Osteoblast (primary cell): ENCODE measurements around the gene CASKIN2. TPM values are rescaled to one million over a fixed set of nuclear protein-coding genes. Genes with fewer than 3 reads are reported as not detected.

Experiments
- DNase-seq: peaks from one replicate; pipeline ENCODE4 v3.0.0; 2011; ENCODE audit warnings: low spot score, mixed read lengths; ENCODE audit not compliant: insufficient read length; ENCODE audit errors: missing footprints
- H2AFZ ChIP-seq: 2 replicates; pipeline ENCODE4 v1.6.0; 2011; ENCODE audit warnings: mild to moderate bottlenecking, low read length
- H3K27ac ChIP-seq: 2 replicates; pipeline ENCODE4 v1.5.1; 2011; ENCODE audit warnings: mild to moderate bottlenecking, low read depth, low read length, moderate library complexity
- H3K27me3 ChIP-seq: 2 replicates; pipeline ENCODE4 v1.6.0; 2012; ENCODE audit warnings: mild to moderate bottlenecking, control low read depth, inconsistent platforms, low read length, moderate library complexity; ENCODE audit not compliant: insufficient read depth
- H3K36me3 ChIP-seq: 2 replicates; pipeline ENCODE4 v1.5.1; 2011; ENCODE audit warnings: mild to moderate bottlenecking, low read length, control low read depth, moderate library complexity; ENCODE audit not compliant: insufficient read depth
- H3K4me1 ChIP-seq: 2 replicates; pipeline ENCODE4 v1.5.1; 2011; ENCODE audit warnings: mild to moderate bottlenecking, low read length, control low read depth, moderate library complexity; ENCODE audit not compliant: insufficient read depth
- H3K4me2 ChIP-seq: 2 replicates; pipeline ENCODE4 v1.6.0; 2011; ENCODE audit warnings: mild to moderate bottlenecking, low read length; ENCODE audit not compliant: insufficient read depth
- H3K4me3 ChIP-seq: fragments of 200-600 bp; sonication (generic); 3 replicates; pipeline ENCODE4 v1.5.1; 2012; ENCODE audit warnings: mild to moderate bottlenecking, low read length, inconsistent platforms; ENCODE audit not compliant: insufficient read depth
- H3K79me2 ChIP-seq: 2 replicates; pipeline ENCODE4 v1.6.0; 2012; ENCODE audit warnings: mild to moderate bottlenecking, low read length, control low read depth, inconsistent platforms; ENCODE audit not compliant: insufficient read depth
- H3K9me3 ChIP-seq: 2 replicates; pipeline ENCODE4 v1.5.1; 2011; ENCODE audit warnings: low read depth, low read length, control low read depth
- H4K20me1 ChIP-seq: 2 replicates; pipeline ENCODE4 v1.6.0; 2012; ENCODE audit warnings: mild to moderate bottlenecking, low read length, control low read depth; ENCODE audit not compliant: insufficient read depth
- total RNA-seq: library from RNA; depleted of rRNA; stranded (reverse); fragments of >200 nt; gene quantifications from 2 replicates; pipeline ENCODE4 v1.2.3, GENCODE V29; 2012
- TF ChIP-seq, protein P1 (sequence below): IDR thresholded peaks from 2 replicates; pipeline ENCODE4 v1.5.1; 2011; ENCODE audit warnings: mild to moderate bottlenecking, low read depth, low read length, moderate library complexity; ENCODE audit errors: extremely low read depth

Gene CASKIN2
- total RNA-seq, 1 donor: 8.7 TPM

DNA sequence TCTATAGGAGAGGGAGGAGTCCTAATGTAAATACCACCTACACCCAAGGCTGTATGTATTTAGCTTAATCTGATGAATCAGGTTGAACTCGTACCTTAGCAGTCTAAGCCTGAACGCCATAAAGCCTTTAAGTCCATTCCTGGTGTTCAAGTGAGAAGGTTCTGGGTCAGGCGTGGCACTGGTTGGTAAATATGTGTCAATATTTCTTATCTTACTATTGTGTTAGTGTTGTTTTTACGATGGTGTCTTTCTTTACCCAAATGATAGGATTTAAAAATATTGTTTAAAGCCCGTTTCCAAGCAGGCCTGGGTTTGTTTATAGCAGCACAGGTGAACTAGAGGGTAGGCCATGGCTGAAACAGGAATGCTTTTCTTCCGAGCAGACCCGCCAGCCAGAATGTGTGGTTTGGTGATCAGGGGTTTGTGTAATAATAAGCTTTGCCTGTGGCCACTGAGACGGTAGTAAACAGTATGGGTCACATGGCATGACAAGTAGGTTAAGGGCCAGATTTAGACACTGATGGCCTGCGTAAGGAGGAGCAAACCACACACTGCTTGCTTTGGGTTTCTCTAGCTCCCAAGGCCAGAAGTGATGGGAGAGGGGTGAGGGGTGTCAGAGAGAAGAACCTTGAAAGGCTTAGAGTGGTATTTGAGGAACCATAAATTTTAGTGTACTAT, 55.6 kb downstream of the CASKIN2 start:
- Histone ChIP-seq H3K4me1 (peaks cover 15% of the 10 kb centered on the region), H3K4me3 (no peak overlapping the region), H2AFZ (no peak overlapping the region), H3K4me2 (no peak overlapping the region), H4K20me1 (peaks cover 4% of the 10 kb centered on the region), H3K79me2 (peaks cover 46% of the 10 kb centered on the region), H3K36me3 (no peaks in the 10 kb centered on the region), H3K9me3 (no peaks in the 10 kb centered on the region), H3K27ac (no peak overlapping the region), H3K27me3 (no peaks in the 10 kb centered on the region)
- no peak for DNase-seq
- TF ChIP-seq, protein P1, sequence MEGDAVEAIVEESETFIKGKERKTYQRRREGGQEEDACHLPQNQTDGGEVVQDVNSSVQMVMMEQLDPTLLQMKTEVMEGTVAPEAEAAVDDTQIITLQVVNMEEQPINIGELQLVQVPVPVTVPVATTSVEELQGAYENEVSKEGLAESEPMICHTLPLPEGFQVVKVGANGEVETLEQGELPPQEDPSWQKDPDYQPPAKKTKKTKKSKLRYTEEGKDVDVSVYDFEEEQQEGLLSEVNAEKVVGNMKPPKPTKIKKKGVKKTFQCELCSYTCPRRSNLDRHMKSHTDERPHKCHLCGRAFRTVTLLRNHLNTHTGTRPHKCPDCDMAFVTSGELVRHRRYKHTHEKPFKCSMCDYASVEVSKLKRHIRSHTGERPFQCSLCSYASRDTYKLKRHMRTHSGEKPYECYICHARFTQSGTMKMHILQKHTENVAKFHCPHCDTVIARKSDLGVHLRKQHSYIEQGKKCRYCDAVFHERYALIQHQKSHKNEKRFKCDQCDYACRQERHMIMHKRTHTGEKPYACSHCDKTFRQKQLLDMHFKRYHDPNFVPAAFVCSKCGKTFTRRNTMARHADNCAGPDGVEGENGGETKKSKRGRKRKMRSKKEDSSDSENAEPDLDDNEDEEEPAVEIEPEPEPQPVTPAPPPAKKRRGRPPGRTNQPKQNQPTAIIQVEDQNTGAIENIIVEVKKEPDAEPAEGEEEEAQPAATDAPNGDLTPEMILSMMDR: no peak

DNA sequence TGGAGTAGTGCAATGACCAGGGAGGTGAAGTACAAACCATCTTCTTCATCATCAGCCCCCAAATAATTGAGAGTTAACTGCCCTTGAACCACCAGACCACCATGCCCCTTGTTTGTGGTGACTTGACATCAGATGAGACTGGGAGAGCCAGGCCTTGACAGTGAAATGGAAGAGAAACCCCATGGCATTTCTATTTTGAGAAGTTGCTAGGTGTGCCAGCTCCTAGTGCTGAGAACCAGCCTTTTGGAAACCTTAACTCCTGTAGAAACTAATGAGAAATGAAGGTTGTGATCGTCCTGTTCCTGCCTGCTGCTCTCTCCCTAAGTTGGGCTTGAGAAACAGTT, 56.1 kb downstream of the CASKIN2 start:
- DNase-seq: no peak
- Histone ChIP-seq H4K20me1 (peaks cover 4% of the 10 kb centered on the region), H3K4me3 (no peak overlapping the region), H3K4me1 (peaks cover 15% of the 10 kb centered on the region), H3K9me3 (no peaks in the 10 kb centered on the region), H3K27ac (no peak overlapping the region), H2AFZ (no peak overlapping the region), H3K4me2 (no peak overlapping the region), H3K36me3 (no peaks in the 10 kb centered on the region), H3K27me3 (no peaks in the 10 kb centered on the region), H3K79me2 (peaks cover 46% of the 10 kb centered on the region)
- TF ChIP-seq, protein P1: no peak

DNA sequence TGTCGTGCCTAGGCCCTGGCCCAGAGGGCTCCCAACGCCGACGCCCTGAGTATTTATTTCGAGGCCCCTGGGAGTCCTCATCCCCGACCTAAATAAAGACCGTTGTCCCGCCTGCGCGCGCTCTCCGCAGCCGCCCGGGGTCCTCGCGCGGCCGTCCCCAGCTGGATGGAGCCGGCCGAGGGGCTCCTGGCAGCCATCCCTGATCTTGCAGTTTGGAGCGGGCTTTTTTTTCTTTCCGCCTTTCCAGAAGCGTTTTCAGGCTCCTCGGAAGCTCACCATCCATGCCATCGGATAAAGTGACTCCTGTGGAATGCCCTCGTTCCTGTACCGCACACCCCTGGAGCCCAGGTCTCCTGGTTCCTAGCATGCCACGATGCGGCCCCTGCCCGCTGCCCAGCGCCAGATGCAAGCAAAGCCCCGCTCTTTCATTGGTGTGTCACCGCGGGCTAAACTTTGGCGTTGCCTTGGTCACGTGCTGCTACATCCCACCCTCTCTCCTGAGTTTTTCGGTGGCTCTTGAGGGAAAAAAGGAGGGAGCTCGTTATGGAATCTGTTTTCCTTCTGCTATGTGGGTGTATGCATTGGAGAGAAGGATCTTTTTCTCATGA, 58.2 kb downstream of the CASKIN2 start:
- H3K4me3 ChIP-seq: peak overlapping the region; percentile 99
- peaks cover 35% of the 10 kb centered on the region for H3K79me2 ChIP-seq
- peaks cover 15% of the 10 kb centered on the region for H3K4me1 ChIP-seq
- H3K4me2 ChIP-seq: peak overlapping the region; percentile 99
- TF ChIP-seq, protein P1: no peak
- H2AFZ ChIP-seq: peak overlapping the region; percentile 95
- H3K36me3 ChIP-seq: no peaks in the 10 kb centered on the region
- H3K27me3 ChIP-seq: no peaks in the 10 kb centered on the region
- H4K20me1 ChIP-seq: no peaks in the 10 kb centered on the region
- peak overlapping the region; percentile 88 for H3K27ac ChIP-seq
- DNase-seq: peak; percentile 86
- H3K9me3 ChIP-seq: no peaks in the 10 kb centered on the region

DNA sequence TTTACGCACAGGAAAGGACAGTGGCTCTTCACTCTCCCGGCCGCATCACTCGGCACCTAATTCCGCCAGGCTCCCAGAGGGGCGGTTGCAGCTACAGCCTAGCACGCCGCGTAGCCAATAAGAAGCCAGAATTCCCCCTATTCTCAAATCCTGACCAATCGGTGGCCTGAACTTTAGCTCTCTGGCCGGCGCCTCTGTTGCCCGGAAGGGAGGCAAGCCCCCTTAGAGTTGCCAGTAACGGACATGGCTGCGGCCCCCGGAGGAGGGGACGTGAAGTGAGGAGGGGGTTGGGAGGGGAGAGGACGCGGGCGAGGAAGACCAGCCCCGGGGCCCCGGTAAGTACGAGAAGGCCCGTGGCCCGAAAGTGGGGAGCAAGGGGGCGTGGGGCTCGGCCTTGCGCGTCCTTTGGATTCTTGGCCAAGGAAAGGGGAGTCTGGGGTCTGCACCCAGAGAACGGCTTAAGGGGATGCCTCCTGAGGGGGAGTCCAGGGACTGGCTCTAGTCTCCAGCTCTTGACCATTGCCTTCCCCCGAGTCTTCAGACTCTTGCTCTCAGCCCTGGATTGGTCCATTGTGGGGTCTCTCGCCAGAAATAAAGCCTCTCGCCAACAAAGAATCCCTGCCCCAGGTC, 58.8 kb downstream of the CASKIN2 start, which contains the start of gene TMEM94:
Gene TMEM94 (plus strand): TSS at position 219 of the 630 bp plus-strand sequence. CDS start 15,271 bp downstream, outside the sequence.
- peak; percentile 97 for DNase-seq
- TF ChIP-seq, protein P1: no peak
- Histone ChIP-seq H3K4me2 (peak within 1 kb of the TSS; percentile 99), H4K20me1 (no peaks in the 10 kb centered on the region), H3K27ac (peak within 1 kb of the TSS; percentile 88), H3K36me3 (no peaks in the 10 kb centered on the region), H3K79me2 (peaks cover 34% of the 10 kb centered on the region), H2AFZ (peak within 1 kb of the TSS; percentile 95), H3K27me3 (no peaks in the 10 kb centered on the region), H3K4me1 (peaks cover 15% of the 10 kb centered on the region), H3K9me3 (no peaks in the 10 kb centered on the region), H3K4me3 (peak within 1 kb of the TSS; percentile 99)
